Stimulated activated CD8-positive, alpha-beta memory T cell treated with anti-CD3 and anti-CD28 coated beads, Interleukin-7, amount 100 ng/mL, for 4 hours (primary cell): ENCODE results near the gene STAT6.

Source experiments
- DNase-seq, 2 donors: peaks; one replicate each; pipeline ENCODE4 v3.0.0-alpha.2; 2020; ENCODE audit warnings: low read depth in 2 of 2

STAT6 gene, protein sequence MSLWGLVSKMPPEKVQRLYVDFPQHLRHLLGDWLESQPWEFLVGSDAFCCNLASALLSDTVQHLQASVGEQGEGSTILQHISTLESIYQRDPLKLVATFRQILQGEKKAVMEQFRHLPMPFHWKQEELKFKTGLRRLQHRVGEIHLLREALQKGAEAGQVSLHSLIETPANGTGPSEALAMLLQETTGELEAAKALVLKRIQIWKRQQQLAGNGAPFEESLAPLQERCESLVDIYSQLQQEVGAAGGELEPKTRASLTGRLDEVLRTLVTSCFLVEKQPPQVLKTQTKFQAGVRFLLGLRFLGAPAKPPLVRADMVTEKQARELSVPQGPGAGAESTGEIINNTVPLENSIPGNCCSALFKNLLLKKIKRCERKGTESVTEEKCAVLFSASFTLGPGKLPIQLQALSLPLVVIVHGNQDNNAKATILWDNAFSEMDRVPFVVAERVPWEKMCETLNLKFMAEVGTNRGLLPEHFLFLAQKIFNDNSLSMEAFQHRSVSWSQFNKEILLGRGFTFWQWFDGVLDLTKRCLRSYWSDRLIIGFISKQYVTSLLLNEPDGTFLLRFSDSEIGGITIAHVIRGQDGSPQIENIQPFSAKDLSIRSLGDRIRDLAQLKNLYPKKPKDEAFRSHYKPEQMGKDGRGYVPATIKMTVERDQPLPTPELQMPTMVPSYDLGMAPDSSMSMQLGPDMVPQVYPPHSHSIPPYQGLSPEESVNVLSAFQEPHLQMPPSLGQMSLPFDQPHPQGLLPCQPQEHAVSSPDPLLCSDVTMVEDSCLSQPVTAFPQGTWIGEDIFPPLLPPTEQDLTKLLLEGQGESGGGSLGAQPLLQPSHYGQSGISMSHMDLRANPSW

DNA sequence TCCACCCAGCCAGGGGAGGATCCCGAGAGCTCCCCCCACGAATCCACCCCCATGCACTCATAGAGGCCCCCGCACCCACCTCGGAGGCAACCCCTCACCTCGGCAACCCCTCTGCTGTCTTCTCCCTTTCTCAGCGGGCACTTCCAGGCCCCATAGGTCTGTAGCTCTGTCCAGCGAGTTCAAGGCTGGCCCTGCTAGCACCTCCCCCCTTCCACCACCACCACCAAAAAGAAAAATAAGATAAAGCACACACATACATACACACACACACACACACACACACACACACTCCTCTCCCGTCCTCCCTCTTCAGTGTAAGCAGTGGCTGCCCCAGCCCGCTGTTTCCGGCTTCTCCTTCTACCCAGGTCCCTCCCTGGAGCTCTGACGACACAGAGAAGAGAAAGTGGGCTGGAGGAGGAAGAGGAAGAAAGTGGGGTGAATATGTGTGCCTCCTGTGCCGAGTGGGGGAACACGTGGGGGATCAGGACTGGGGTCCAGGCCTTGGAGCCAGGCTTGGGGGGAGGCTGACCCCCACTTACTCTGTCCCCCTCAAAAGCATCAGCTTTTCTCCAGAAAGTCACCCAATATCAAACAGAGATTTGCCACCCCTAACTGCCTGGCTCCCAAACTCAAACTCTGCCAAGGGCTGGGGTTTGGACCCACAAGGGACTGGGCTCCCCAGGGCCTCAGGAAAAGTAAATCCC is at the start of gene STAT6:
STAT6 (minus strand) TSS at position 332 of the 704 bp plus-strand sequence. CDS start 3,084 bp downstream, outside the sequence.
- peak; percentile 75 to 81 for DNase-seq

DNA sequence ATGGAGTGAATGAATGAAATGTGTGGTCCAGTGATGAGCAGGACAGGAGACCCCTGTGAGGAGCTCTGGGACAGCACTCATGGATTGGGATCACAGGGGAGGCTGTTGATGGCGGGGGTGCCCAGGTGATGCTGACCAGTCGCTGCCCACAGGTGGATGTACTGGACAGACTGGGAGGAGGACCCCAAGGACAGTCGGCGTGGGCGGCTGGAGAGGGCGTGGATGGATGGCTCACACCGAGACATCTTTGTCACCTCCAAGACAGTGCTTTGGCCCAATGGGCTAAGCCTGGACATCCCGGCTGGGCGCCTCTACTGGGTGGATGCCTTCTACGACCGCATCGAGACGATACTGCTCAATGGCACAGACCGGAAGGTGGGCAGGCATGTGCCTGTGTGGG is 49.6 kb upstream of the STAT6 start:
- DNase-seq = no peak

DNA sequence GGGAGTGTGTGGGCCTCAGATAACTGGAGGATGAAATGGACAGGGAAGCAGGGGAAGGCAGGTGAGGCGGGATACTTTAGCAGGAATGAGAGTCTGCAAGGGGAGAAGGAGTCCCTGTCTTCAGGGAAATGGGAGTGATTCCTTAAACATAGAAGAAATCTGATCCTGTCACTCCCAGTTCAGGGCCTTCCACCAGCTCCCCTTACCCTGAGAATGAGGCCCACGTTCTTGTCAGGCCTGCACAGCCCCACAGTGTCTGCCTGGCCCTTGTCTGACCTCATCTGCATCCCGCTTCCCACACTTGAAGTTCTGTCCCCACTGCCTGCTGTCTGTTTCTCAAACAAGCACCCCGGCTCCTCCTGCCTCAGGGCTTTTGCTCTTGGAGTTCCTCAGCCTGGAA is 48.9 kb upstream of the STAT6 start:
- no peak for DNase-seq

DNA sequence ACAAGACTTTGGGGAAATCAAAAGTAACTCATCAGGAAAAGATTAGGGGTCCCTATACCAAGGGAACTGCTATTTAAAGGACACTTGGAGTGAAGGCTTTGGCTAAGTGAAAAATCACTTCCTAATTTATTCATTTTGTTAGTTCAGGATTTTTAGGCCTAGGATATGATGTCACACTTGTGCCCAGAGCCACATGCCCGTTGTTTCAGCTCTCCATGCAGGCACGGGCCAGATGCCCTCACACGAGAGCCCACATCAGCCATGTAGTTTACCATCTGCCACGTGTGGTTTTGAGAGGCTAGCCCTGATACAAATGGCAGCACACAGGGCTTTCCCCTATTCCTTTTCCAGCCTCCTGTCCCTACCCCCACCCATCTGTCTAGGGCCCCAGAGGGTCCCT is 48.1 kb upstream of the STAT6 start:
- DNase-seq = no peak

GRCh38 chr12:57158665-57159064 is 47.5 kb upstream of the STAT6 start:
- DNase-seq = no peak

GRCh38 chr12:57158186-57158585 is 47.0 kb upstream of the STAT6 start:
- no peak for DNase-seq

GRCh38 chr12:57157588-57158173 is 46.5 kb upstream of the STAT6 start:
- DNase-seq = no peak

GRCh38 chr12:57156701-57157403 is 45.7 kb upstream of the STAT6 start:
- no peak for DNase-seq

GRCh38 chr12:57154804-57155434 is 43.8 kb upstream of the STAT6 start:
- no peak for DNase-seq

GRCh38 chr12:57154076-57154475 is 42.9 kb upstream of the STAT6 start:
- DNase-seq = no peak

GRCh38 chr12:57153415-57153997 is 42.3 kb upstream of the STAT6 start:
- DNase-seq = no peak

- DNase-seq = no peak
These were observed 41.5 kb upstream of the STAT6 start for GRCh38 chr12:57152639-57153038.

DNA sequence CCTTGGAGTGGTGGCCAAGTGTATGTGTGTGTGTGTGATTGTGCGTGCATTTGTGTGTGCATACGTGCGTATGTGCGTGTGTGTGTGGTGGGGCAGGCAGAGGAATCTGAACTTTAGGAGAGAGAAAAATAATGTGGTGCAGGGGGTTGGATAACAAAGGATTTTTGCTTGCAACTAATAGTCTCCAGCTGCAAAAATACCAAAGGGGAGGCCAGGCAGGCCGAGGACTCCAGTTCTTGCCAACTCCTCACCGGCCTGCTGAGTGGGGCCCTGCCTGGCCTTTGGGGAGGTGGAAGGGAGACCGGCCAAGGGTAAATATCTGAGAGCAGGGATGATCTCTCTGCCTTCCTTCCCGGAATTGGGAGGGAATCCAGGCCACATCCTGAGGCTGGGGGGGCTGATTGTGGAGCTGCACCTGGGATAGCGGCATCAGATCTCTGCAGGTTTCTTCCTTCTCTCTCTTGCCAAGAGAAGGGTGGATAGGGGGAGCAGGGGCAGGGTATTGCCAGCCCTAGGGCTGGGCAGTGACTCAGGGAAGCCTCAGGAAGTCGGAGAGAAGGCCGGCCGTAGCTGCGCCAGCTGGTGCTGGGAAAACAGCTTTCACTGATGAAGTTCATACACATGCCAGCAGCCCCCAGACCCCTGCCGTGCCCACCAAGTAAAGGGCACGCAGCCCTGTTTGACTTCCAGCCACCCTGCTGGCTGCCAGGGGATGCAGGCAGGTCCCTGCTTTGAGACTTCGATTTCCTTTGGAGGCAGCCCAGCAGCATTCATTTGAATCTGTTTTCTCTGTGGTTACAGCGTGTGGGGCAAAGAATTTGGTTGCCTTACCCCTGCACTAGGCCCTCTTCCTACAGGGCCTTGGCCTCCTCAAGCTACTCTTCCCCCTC is 40.8 kb upstream of the STAT6 start:
- DNase-seq = no peak

DNA sequence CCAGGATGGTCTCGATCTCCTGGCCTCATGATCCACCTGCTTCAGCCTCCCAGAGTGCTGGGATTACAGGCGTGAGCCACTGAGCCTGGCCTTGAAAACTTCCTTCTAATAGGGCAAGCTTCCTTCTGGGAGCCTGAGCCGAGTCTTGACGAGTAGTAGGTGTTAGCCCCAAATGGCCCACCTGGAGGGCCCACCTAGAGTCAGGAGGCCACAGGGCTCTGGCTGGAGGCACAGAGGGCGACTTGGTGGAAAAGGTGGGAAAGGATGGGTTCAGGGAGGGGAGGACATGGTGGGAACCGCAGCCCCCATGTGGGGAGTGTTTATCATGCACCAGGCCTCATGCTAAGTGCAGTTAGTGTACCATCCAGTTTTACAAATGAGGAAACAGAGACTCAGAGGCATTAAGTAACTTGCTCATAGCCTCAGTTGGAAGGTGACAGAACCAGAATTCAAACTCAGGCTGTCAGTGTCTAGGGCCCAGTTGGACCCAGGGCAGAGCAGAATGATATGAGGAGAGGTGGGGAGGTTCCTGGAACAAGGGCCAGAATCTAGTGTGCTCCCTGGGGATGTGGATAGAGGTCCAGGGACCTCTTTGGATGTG is 39.3 kb upstream of the STAT6 start:
- no peak for DNase-seq

DNA sequence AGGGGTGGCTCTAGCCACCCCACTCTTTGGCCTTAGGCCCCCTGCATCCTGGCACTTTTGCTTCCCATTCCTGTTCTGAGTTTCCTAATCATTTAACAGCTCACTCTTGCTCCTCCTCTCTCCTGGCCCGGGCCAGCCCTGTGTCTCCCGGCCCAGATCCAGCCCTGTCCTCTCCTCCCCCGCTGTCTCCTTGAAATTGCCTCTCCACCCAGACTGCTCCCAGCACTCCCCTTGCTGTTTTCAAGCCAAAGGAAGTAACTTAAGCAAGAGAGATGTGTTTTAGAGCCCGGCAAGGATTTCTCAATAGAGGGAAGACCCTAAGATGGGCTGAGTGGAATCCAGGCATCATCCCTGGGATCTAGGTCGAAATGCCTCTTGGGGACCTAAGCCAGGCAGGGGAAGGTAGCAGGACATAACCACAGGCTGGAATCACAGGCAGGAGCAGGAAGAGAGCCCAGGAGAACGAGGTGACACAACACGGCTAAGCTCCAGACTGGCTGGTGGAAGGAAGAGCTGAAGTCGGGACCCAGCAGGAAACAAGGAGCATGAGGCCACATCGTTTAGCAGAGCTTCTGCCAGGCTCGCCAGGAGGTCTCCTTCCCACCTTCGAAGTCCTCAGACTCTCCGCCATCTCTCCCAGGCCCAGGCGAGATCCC is 38.2 kb upstream of the STAT6 start:
- DNase-seq = no peak

DNA sequence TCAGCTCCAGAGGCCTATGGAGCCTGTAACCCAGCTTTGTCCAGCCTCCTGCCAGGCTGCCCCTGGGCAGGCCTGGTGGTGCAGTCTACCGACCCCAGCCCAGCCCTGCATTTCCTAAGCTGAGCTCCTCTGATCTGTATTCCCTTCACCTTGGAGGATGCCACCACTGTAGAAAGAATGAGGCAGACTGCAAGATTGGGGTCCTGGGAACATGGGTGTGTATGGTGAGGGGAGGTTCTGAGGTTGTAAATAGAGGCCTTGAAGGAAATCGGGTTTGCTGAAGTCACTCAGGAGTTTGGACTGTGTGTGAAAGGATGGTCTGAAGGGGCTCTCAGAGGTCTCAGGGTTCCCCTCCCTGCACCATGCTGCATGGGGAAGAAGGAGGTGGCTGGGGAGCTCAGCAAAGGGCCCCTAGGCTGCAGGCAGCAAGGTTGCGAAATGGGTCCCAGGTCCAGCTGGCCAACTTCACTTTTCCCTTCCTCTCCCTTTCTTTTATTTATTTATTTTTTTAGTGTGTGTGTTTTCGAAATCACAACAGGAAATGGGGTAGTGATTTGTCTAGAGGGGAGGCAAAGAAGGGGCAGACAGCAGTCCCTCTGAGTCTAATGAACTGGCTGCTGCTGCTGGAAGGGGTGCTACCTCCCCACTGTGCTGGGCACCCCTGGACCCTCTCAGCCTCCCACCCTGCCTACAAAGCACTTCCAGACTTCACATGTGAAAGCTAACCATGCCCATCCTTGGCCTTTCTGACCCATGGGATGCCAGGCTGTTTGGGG is 37.5 kb upstream of the STAT6 start:
- no peak for DNase-seq
